Measurements from ENCODE around the gene DGKG. TPM values are rescaled to one million over a fixed set of nuclear protein-coding genes. Genes with fewer than 3 reads are reported as not detected.
A peak's percentile ranks its signal among the peaks of the same experiment; 100 is the strongest.

The DGKG gene
- total RNA-seq, 1 donor from 2014 or later: not detected

DNA sequence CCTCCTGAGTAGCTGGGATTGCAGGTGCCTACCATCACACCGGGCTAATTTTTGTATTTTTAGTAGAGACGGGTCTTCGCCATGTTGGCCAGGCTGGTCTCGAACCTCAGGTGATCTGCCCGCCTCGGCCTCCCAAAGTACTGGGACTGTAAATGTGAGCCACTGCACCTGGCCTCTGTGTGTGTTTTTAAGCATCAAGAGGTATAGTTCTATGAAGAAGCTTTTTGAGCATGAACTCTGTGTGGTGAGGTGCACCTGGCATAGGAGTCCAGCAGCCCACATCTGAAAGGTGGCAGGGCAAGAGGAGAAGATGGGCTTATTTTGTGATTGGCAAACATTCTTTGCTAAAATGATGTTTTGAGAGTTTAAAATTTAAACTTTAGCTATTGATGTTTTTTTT lies 118.0 kb downstream of the DGKG start:
- DNase-seq (ENCODE audit: low read depth in 2 of 2): no peak

DNA sequence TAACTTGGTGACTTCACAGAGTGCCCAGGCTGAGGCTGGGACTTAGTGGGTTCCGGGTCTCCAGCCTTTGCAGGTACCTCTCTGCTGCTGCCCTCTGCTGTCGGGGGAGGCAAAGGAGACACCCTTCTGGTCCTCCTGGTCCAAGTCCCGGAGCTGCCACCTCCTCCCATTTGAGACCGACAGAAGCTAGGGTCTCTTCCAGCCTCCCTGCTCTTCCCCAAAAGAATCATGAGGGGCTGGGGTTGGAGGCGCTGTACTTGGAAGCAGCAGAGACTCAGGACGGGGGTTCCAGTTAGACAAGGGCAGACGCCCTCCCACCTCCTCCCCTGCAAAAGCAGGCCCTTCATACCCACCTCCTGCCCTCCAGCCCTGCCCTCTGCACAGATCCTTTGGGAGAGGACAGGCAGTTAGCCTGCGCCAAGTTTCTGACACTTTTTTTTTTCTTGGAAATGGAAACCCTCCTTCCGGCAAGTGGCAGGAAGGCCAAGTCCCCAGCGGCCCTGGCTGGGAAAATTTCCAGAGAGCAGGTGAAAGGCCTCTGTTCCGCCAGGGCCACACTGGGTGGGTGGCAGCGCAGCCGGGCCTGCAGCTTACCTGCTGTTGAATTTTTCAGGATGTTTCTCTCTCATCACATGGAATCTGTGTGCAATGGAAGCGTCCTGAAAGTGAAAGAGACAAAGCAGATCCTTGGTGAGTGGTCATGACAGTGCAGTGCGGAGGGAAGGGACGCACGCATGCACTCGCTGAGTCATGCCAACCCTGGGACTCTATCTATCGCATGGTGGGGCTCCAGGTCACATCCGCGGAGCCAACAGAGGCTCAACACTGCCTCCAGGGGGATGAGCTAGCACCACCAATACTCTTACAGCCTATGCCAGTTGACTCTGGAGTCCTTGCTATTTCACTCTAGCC lies 119.9 kb downstream of the DGKG start:
- peak; percentile 80 to 88 for DNase-seq (ENCODE audit: low read depth in 2 of 2)

DNA sequence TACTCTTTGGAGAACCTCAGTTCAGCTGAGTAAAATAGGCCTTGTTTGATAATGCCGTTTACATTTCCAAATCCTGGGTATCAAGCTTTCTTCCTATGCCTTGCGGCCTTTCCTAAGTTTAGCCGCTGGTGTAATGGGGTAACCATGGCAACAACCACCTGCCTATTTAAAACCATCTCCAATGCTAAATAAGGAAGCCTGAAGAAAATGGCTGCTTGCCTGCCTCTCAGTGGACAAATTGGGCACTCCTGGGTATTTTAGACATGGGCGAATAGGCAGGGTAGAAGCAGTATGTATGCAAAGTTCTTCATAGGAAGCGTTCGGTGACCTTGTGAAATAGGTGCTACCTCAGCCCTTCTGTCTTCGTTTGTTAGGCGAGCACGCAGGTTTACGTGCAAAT lies 122.7 kb downstream of the DGKG start:
- DNase-seq (ENCODE audit: low read depth in 2 of 2): peak in 1 of 2 donors; percentile 33

DNA sequence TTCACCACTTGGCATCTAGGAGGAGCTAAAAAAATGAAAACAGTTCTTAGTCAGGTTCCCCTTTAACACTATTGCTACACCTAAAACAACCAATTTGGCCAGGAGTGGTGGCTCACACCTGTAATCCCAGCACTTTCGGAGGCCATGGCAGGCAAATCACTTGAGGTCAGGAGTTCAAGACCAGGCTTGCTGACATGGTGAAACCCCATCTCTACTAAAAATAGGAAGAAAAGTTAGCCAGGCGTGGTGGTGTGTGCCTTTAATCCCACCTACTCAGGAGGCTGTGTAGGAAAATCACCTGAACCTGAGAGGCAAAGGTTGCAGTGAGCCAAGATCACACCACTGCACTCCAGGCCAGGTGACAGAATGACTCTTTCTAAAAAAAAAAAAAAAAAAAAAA lies 124.1 kb downstream of the DGKG start:
- no peak for DNase-seq (ENCODE audit: low read depth in 2 of 2)

DNA sequence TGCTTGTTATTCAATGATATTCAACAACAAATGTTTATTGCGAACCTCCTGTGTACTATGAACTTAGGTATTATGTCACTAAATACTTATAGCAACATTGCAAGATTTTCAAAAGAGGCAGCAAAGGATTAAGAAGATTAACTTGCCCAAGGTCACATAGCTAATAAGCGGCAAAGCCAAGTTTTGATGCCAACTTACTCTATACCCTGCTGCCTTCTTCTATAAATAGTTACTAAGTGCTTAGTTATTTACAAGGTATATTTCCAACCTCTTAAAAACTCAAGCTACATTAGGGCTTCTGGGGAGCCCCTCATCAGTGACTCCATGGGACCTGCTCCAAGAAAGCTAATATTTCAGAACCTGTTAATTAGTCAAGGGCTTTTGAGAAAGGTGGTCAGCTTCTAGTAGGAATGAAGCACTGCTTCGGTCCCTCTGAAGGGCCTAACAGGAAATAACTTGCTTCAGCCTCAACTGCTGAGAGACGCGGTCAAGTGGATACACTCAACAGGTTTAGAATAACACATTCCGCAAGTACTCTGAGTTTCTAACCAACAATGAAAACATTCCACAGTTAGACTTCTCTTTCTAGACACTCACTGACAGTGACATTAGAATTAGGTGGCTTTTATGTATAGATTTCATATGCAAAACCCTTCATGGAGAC lies 125.5 kb downstream of the DGKG start:
- DNase-seq (ENCODE audit: low read depth in 2 of 2): no peak

DNA sequence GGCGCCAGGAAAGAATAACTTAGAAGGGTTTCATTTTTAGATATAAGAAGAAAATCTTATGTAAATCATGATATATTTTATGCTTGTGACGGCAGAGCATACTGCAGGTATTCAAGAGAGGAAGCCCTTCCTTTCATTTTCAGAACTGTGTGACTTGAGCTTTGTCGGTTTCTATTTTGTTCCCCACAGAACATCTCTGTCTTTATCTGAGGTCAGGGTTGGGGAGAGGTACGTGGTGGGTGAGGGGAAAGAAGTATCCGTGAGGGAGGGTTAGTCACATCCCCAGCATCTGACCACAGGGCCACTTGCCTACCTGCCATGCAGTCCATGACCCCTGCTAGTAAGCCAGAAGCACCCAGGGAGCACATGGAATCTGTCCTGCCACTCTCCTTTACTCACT lies 126.5 kb downstream of the DGKG start:
- no peak for DNase-seq (ENCODE audit: low read depth in 2 of 2)

DNA sequence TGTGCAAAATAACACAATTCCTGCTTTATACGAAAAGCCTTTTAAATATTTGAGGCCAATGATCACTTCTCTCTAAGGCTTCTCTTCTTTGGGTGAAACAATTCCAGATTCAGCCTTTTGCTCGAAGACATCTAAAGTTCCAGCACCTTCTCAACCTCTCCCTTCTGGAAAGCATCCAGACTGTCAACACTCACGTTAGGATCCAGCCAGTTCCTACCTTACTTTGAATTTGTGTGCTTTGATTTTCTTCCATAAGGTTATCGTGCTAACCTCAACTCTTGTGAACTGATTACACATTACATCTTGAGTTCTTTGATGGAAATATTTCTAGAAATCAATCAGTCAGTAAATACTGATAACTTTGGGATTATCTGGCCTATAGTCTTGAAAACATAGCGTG lies 127.9 kb downstream of the DGKG start:
- DNase-seq (ENCODE audit: low read depth in 2 of 2): no peak

DNA sequence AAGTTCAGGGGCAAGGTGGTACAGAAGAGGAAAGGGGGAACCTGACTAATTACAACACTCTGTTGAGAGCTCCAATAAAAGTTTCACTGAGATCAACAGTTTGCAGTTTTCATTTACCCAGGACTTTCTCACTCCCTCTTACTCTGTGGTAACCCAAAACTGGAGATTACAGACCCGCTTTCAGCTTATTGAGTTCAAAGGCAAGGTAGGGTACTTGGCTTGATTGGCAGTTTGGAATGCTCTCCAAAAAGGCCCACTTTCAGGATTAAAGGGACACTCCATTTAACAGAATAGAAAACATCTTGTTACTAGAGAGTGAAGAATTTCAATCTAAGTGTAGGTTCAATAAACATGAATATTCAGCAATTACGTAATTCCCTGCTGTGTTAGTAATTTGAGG lies 135.6 kb downstream of the DGKG start:
- no peak for DNase-seq (ENCODE audit: low read depth in 2 of 2)

DNA sequence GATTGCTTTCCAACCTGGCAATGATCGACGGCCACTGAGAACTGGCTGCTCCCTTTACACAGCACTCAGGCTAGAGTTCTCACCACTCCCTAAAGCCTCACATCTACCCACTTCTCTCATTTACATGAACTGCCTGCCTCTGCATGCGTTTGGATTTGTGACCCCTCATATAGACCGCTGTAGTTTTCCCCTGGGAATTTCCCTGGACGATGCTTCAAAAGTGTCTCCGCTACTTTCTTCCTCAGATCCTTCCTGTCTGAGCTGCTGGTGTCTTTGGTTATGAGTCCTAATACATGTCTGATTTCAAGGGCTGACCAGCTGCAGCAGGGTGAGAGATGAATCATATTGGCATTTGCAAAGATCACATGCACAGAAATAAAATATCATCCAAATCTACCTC lies 136.4 kb downstream of the DGKG start:
- DNase-seq (ENCODE audit: low read depth in 2 of 2): peak in 1 of 2 donors; percentile 33

DNA sequence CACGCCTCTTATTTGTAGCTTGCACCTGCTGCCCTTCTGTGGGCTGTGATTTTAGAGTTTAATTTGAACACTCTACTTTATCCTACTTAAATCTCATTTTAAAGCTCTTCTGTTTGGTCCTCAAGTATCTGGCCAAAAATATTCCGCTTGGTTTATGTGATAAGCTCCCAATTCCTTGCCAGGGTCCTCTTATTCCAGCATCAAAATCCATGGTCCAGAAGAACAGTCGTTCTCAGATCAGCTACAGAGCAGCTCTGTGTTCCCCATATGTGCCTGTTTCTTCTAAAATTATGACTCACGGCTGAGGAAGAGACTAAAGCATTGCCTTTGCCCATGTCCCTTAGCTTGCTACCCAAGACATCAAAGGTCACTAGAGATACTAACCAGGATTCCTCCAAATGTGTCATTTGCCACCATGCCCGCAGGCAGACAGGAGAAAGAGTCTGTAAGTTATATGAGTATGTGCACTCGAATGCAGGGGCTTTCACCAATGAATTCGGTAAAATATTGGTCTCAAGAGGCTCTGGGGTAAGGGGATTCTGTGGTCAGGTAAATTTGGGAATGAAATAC lies 137.9 kb downstream of the DGKG start:
- DNase-seq (ENCODE audit: low read depth in 2 of 2): no peak

DNA sequence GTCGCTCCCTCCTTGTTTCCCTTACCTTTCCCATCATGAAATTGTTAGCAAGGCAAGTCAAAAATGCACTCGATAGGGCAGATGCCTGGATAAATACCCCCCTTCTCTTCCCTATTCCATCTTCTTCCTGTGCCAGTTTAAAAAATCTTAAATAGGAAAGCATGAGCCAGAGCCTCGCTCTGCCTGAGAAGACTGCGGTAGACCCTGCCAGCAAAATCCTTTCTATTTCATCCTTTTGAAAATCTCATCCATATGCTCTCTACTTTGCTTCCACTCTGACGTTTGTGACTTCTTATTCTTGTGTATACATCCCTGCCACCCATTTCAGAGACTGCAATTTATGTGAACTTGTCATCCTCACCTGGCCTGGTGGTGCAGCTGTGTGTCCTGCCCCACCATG lies 138.6 kb downstream of the DGKG start:
- DNase-seq (ENCODE audit: low read depth in 2 of 2): no peak

DNA sequence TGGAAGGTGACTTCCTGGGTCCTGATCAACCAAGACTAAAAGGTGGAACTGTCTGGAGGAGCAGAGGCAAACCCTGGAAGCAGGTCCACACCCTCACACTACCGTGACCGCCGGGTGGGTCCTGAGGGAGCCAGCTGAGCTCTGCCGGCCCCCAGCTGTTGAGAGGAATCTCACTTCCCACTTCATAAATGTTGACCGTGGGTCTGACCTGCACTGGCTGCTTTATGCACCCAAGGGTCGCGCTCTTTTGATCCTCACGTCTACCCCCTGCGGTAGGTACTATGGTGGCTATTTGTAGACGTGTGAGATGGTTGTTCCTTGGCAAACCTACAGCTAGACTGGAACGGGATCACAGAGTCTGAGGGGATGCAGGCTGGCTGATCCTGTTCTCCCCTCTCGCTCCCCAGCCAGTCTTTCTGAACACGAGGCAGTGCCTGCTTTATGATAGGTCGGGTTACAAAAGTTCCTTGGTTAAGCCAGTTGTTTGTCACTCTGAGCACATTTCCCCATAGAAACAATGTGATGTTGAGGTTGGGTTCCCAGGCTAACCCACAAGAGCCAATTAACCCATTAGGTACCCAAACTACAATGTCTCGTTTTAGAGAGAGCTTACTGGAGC lies 140.2 kb downstream of the DGKG start:
- DNase-seq (ENCODE audit: low read depth in 2 of 2): no peak

DNA sequence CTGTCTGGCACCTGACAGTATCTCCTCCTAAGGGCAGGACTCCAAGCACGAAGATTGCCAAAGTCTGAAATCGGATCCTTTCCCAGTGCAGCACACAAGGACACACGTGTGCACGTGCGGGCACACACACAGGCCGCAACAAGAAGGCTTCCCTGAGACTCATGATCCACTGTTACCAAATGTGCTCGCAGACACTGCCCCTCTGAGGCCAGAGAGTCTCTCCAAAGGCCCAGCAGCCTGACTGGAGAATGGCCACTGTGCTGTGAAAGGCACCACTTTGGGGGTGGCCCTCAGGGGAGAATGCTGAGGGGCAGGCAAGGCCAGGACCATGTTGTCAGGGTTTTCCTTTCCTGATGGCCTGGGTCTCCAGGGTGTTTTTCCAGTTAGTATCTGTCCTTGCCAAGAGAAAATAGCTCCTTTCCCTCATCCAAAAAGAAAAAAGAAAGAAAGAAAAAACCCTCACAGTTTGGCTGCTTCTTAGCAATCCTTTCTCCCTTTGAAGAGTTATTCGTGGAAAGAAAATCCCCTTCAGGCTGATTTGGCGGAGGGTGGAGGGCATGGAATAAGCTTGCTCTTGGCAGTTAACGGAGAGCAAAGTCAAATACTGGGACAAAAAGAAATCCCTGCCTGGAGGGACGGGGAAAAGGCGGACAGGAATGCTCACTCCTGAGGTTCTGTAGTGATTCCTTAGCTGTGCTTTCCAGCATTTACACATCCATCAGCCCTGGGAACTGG lies 141.0 kb downstream of the DGKG start:
- DNase-seq (ENCODE audit: low read depth in 2 of 2): no peak

DNA sequence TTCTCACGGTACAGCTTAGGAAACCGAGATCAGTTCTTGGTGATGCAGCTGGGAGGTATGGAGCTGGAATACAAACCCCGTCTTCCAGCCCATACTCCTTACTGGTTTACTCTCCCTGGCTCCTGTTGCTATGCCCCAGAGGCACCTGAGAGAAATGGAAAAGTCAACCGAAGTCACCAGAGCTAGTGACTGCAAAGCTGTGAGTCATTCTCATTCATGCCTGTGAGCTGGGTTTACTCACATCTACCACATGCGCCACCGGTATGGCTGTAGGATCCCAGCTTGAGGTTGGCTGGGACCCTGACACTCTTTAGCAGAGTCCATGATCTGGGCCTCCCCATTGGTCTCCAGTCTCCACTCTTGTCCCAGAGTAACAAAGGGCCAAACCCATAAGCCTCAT lies 141.7 kb downstream of the DGKG start:
- no peak for DNase-seq (ENCODE audit: low read depth in 2 of 2)

DNA sequence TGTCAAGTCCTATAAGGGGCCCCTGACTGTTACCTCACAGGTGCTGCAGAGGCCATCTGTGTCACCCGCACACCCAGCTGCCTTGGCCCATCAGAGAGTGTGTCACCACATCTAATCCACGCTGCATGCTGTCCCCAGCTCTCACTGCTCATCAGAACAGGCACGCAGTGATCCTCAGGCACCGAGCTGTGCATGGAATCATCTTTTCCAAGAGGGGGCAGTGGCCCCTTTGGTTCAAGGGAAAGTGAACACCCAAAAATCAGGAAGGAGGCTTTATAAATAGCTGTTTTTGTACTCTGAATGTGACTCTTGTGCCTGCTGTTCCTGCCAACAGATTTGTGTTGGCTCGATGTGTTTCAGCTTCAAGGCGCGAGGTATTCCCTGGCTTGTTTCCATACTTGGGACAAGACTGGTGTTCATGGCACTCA lies 142.8 kb downstream of the DGKG start:
- no peak for DNase-seq (ENCODE audit: low read depth in 2 of 2)

DNA sequence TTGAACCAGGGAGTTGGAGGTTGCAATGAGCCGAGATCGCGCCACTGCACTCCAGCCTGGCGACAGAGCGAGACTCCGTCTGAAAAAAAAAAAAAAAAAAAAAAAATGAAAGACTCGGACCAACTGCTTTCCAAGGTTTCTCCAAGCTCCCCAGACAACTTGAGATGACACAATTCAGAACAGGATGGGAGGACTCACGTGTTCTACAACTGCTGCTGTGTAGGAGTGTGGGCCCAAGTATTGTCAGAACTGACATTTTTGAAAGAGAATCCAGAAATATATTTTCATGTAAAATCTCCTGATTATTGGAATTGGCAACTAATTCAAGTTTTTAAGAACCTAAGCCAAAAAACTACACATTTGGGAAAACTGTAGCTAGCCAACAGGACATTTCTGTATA lies 143.6 kb downstream of the DGKG start:
- no peak for DNase-seq (ENCODE audit: low read depth in 2 of 2)

DNA sequence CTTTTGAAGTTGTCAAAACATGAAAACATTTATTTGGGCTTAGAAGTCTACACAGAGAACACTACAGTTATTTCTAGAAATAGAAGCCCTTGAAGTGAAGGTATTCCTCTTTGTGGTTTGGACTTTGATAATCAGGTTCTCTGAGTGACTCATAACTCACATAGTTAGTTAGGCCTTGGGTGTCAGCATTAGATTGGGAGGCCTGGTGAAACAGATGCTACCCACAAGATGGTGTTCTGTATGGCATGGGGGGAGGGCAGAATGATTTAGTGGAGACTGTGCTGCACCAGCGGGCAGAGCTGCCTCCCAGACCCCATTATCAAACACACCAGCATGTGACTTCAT lies 144.2 kb downstream of the DGKG start:
- DNase-seq (ENCODE audit: low read depth in 2 of 2): no peak

DNA sequence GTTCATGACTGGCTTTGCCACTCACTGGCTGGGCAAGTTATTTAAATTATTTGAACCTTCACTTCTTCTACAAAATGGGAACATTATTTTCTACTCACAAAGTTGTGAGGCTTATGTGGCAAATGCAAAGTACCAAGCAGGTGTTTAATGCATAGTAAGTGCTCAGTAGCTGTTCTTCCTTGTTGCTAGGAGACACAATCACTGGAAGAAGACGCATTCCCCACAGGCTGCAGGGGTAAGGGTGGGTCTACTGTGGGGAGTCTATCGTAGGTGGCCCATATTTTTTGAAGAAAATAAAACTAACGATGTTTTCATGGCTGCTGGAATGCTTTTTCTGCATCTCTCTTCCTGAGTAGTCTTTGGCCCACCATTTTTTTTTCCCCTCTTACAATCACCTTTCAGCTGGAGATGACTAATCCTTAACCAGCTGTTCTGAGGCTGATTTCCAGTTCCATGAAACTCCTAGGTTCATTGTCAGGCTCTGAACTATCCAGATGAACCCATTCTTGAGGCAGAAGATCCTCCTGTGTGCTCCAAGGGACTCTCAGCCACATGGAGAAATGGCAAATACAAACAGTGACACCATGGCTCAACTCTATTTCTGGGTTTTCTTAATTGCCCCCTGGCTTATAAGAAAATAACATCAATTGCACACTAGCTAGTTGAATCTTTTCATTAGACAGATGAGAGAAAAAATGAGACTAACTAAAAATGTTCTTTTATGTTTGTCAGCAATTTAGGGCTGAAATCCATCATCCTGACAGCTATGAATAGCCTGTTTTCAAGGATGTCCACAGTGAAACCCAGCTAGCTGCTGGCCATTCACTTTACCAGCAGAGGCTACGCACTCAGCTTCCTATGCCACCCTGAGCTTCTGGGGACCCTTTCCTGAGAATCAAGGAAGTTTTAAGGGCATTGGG lies 144.9 kb downstream of the DGKG start:
- DNase-seq (ENCODE audit: low read depth in 2 of 2): no peak

DNA sequence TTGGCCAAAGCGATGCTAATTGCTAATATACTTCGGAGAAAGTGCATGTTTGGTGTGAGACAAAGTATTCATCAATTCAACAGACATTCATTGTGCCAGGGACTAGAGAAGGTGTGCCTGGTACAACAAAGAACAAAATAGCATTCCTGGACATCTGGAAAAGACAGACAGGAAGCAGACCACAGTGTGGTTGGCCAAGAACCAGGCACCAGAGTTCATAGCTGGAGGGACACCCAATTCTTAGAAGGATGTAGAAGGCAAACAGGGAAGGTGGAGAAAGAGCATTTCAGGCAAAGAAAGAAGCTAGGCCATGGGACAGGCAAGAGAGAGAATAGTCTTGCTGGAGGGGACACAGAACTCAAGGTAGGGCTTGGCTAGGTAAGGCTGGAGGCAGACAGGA lies 147.4 kb downstream of the DGKG start:
- DNase-seq (ENCODE audit: low read depth in 2 of 2): no peak

DNA sequence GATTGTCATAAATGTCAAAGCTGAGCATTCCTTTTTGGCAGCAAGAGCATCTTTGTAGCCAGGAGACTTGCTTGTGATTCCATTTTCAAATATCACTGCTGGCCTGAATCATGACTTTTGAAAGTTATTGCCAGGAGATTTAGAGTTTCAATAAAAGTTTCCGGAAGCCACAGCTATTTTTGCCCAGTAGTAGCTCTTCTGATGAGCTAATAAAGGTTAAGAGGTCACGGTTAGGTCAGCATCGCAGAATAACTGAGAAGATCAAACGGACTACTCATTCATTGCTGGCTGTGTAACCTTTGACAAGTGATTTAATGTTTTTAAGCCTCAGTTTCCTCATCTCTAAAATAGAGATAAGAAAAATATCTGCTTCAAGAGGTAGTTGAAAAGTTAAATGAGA lies 148.1 kb downstream of the DGKG start:
- peak in 1 of 2 donors; percentile 3 for DNase-seq (ENCODE audit: low read depth in 2 of 2)

DNA sequence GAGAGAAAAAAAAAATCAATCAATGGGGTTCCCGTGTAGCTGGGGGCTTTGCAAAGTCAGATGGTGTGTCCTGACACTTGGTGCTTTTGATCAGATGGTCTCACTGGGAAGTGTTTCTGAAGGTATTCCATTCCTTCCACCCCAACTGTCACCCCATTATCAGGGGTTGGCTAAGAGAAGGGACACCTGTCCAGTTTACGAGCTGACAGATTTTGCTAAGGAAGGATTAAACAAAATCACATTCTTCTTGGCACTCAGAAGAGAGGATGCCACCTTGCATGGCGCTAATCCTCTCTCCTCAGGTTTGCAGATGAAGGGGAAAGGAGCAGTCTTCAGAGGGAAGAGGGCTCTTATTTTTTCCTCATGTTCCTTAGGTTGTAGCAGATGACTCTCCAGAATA lies 149.4 kb downstream of the DGKG start:
- no peak for DNase-seq (ENCODE audit: low read depth in 2 of 2)

Measured in lung microvascular endothelial cell (primary cell).